OCI-M1 (cell line): ENCODE data around the gene TKT.

ENCODE experiments used
- DNase-seq: peaks from one replicate; lab custom pipeline; 2025; lab: John Stamatoyannopoulos, UW

The TKT gene

DNA sequence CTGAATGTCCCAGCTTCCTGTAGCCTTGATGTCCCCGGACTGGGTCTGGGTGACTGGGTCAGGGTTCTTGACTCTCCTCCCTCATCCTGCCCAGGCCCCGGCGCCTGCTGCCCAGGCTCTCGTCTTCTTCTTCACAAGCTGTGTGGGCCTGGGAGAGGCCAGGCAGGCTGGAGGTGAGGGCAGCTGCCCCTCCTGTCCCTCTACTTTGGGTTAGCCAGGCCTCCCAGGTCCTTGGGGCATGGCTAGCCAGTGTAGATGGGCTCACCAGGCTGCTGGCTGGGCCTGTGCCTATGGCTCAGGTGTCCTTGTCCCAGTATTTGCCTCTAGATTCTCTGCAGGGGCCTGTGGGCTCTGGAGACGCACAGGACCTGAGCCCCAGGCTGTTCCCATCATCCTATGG, 31.8 kb downstream of the TKT start:
- DNase-seq = no peak

- no peak for DNase-seq
Measured at GRCh38 chr3:53223541-53223966, 32.3 kb downstream of the TKT start.

DNA sequence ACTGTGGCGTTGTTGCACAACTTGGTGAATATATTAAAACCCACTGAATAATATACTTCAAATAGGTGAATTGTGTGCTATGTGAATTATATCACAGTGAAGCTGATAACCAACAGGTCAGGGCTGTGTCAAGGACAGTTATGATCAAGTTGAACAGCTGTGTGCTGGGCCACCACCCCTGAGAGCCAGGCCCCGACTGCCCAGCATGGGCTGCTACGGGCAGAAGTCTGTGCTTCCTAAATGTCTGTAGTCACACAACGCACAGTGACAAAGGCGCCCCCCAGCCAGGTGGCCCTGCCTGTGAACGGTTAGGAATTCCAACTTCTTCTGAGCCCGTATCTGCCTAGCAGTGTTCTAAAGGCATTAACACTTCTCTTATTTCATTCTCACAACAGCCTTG, 32.8 kb downstream of the TKT start:
- no peak for DNase-seq

- no peak for DNase-seq
Measured at GRCh38 chr3:53222183-53222901, 33.5 kb downstream of the TKT start.

- no peak for DNase-seq
Measured at GRCh38 chr3:53221827-53222182, 34.0 kb downstream of the TKT start.

- no peak for DNase-seq
Measured at GRCh38 chr3:53221345-53221744, 34.5 kb downstream of the TKT start.

DNA sequence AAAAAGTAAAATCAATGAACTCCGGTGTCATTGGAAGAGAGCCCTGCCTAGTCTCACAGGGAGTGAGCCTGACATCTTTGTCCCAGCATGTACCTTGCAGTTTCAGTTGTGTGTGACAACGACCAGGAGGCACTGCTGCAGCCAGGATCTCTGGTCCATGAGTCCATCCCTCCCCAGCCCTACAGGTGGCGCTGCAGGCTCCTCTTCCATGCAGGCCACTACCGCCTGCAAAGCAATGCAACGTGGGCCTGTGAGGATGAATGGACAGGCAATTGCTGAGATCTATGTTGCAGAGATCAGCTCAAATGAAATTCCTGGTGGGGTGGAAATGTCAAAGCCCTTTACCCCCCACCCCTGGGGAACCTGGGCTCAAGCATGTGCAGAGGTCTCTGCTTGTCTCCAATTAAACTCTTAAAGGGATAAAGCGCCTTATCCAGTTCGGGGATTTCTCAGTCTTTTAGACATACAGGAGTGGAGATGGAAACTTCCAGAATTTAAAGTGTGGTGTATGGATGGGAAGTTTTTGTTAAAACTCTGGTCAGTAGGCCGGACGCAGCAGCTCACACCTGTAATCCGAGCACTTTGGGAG, 35.8 kb downstream of the TKT start:
- DNase-seq = peak; percentile 88

- DNase-seq = peak; percentile 18
Measured at GRCh38 chr3:53218131-53218530, 37.7 kb downstream of the TKT start.

DNA sequence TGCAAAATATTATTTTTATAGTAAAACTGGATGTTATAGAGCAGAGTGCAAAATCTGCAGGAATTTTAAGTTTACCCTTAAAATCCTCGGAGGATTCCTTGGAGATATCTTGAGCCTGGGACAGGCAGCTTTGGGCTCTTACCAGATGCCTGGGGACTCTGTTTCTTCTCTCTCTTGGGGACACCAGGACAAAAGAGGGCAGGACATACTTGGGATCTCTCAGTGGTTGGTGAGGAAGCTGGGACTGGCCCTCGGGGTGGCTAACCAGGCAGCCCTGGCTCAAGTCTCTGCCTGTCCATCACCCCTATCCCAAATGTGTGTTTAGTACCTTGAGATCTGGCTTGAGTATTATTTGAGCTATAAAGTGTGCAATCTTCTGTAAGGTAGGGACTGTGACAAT, 38.6 kb downstream of the TKT start:
- DNase-seq = no peak

- DNase-seq = peak; percentile 7
Measured at GRCh38 chr3:53216723-53217122, 39.1 kb downstream of the TKT start.

- DNase-seq = no peak
Measured at GRCh38 chr3:53215816-53216215, 40.0 kb downstream of the TKT start.

GRCh38 chr3:53213276-53213675, 42.5 kb downstream of the TKT start:
- no peak for DNase-seq

DNA sequence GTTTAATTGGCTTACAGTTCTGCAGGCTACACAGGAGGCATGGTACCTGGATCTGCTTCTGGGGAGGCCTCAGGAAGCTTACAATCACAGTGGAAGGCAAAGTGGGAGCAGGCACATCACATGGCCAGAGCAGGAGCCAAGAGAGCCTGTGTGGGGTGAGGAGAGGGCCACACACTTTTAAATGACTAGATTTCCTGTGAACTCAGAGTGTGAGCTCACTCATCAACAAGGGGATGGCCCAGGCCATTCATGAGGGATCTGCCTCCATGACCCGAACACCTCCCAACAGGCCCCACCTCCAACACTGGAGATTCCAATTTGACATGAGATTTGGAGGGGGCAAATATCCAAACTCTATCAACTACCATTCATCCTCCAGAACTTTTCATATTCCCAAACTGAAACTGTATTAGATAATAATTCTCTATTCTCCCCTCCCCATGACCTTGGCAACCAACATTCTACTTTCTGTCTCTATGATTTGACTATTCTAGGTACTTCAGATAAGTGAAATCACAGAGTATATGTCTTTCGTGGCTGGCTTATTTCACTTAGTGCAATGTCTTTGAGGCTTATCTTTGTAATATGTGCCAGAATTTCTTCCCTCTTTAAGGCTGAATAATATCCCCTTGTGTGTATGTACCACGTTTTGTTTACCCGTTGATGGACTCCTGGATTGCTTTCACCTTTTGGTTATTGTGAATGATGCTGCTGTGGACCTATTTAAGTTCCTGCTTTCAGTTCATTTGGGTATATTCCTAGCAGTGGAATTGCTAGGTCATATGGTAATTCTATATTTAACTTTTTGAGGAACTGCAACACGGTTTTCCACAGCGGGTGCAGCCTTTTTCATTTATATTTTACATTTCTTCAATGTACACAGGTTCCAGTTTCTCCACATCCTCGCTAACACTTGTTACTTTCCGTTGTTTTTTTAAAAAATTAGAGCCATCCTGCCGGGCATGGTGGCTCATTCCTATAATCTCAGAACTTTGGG, 43.8 kb downstream of the TKT start:
- DNase-seq = no peak

DNA sequence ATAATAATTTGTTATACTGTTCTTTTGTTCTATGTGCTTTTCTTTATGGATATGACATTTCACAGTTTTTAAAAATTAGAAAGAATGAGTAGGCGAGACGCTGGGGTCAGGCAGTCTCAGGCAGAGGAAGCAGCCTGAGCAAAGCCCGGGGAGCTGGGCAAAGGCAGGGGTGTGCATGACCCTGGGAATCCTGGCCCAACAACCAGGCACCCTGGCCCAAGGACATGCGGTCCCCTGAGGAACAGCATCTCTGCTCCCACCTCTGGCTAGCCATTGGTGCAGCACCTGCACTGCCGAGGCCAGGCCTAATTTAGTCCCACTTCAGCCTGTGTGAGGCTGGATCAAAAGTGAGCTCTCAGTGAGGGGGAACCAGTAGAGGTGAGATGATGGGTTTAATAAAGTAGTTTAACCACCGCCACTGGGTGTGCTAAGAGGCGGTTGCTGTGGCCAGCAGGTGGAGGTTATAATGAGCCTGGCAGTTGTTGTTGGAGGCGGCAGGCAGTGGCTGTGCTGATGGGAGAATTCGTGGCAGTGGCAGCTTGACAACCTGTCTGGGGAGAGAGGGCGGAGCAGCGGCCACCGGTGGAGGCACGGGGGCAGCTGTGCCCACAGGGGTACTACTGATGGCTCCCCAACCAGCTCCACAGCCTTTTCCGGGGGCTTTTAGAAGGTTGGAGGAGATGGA, 53.3 kb downstream of the TKT start:
- DNase-seq = no peak

DNA sequence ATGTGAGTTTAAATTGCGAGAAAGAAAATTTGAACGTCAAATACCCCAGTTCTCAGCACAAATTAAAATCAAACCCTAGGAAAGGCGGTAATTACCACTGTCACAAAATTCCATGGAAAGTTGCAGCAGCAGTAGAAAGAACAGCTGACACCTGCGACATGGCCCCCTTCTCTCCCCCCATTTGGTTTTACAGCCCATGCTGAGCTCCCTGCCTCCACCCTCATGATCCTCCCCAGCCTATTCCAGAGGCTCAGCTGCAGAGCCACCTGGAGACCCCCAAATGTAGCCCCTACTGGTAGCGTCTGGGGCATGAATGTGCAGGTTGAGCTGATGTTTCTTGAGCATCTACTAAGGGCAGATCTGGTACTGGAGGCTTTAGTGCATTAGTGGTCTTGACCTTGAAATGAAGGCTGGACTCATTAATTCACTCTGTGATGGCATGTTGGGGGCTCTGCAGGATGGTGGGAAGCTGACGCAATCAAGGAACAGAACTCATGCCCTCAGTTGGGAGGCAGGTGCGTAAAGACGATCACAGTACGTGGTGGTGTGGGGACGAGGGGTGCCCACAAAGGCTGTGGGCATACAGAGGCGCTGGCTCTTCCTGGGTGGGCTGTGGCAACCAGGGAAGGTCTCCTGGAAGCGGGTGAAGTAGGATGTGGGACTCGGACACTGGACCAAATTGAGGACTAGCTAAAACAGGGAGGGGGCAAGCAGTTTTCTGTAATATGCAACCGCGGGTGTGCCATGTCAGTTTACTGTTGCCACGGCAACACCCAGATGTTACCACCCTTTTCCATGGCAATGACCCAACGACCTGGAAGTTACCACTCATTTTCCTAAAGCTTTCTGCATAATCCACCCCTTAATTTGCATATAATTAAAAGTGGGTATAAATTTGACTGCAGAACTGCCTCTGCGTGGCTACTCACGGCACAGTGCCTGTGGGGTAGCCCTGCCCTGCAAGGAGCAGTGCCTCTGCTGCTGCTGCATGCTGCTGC, 55.0 kb downstream of the TKT start:
- no peak for DNase-seq

GRCh38 chr3:53199834-53200233, 56.0 kb downstream of the TKT start:
- no peak for DNase-seq

- DNase-seq = no peak
Measured at GRCh38 chr3:53198996-53199395, 56.8 kb downstream of the TKT start.

DNA sequence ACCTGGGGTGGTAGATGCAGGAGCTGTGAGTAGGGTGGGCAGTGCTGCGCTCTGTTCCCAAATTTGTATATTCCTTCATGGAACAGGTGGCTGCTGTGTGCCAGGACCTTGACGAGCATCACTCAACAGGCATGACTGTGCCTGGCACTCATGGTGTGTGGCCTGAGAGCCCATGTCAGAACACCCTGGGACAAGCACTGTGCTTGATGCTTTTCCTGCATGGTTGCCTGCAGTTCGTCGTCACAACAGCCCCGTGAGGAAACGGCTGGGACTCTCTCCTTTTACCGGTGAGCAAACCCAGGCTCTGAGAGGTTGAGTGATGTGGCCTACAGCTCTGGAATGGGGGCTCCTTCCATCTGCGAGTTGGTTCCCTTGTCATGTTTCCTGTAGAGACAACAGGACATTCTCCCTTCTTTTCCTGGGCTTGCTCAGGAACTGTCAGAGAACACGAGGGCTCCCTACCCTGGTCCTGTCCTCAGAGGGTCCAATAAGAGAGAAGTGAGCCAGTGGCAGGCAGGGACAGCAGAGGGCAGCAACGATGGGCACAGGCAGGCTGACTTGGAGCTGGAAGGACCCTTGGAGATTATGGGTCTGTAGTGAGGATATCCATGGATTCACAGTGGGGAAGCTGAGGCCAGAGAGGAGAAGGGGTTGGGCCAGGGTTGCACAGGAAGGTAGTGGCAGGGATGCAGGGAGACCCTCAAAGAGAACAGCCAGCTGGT, 57.4 kb downstream of the TKT start:
- no peak for DNase-seq

DNA sequence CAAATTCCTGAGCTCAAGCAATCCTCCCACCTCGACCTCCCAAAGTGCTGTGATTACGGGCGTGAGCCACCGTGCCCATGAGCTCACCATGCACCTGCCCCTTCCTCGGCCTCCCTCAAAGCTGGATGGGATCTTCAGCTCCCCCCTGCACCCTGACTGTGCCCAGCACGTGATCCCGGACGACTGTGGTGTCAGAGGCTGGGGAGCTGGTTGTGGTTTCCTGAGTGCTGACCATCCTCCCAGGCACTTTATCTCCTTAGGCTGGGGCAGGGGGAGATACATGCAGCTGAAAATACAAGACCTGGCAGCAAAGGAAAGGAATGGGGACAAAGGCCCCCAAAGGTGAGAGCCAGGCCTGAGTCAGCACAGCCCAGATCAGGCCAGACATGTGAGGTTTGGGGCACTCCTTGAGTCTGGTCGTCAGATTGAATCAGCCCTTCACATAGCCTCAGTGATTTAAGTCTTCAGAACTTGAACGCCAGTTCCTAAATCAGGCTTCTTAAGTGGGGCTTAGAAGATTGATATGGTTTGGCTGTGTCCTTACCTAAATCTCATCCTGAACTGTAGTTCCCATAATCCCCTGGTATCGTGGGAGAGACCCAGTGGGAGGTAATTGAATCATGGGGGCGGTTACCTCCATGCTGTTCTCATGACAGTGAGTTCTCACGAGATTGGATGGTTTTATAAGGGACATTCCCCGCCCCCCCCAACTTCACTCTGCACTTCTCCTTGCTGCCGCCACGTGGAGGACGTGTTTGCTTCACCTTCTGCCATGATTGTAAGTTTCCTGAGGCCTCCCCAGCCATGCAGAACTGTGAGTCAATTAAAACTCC, 59.0 kb downstream of the TKT start:
- peak; percentile 97 for DNase-seq
